Activated naive CD4-positive, alpha-beta T cell treated with anti-CD3 and anti-CD28 coated beads for 36 hours (primary cell): Measurements from ENCODE around the gene UBE2G1. TPM values are rescaled to one million over a fixed set of nuclear protein-coding genes. Genes with fewer than 3 reads are reported as not detected.

Experiments used
- CTCF ChIA-PET: fragments of 350-600 bp; sonication (Branson Sonifier 250); formaldehyde crosslinking; loops from one replicate; lab custom pipeline; 2021; ENCODE audit warnings: antibody characterized with exemption; lab: Charles Lee
- DNase-seq: peaks from one replicate; pipeline ENCODE4 v3.0.0-alpha.2; 2020
- H3K27ac Mint-ChIP-seq: one replicate; pipeline ENCODE4 v1.8.0; 2021; ENCODE audit warnings: mild to moderate bottlenecking, mixed read lengths
- H3K27me3 Mint-ChIP-seq: one replicate; pipeline ENCODE4 v1.8.0; 2021; ENCODE audit warnings: low read depth, mixed read lengths
- H3K36me3 Mint-ChIP-seq: one replicate; pipeline ENCODE4 v1.8.0; 2021; ENCODE audit warnings: low read depth, mixed read lengths
- H3K4me1 Mint-ChIP-seq: one replicate; pipeline ENCODE4 v1.8.0; 2021; ENCODE audit warnings: low read depth, mixed read lengths
- H3K4me3 Mint-ChIP-seq: one replicate; pipeline ENCODE4 v1.8.0; 2021; ENCODE audit warnings: mild to moderate bottlenecking, moderate library complexity, mixed read lengths
- H3K9me3 Mint-ChIP-seq: one replicate; pipeline ENCODE4 v1.8.0; 2021; ENCODE audit warnings: mixed read lengths
- intact Hi-C: fragments of 100-400 bp; cut with micrococcal nuclease; formaldehyde crosslinking; loops from one replicate; pipeline ENCODE4 v1.15.1; 2023
- total RNA-seq, 2 experiments: library from RNA; stranded (reverse); gene quantifications; one replicate each; pipeline ENCODE4 v1.2.3, GENCODE V29; 2021

Gene UBE2G1
- total RNA-seq, 2 experiments from 2014 or later = 33.3 to 36.1 TPM

GRCh38 chr17:4229627-4230541, 136.6 kb downstream of the UBE2G1 start:
- CTCF ChIA-PET = interaction anchor here (0.6 to 1.5 kb wide), 3 partner anchors 14 to 184 kb away, joined by 4 to 6 read pairs (median 5); no protein-coding TSS in a partner anchor
- no peak for DNase-seq
- H3K4me3 Mint-ChIP-seq = no peak overlapping the region
- H3K9me3 Mint-ChIP-seq = no peaks in the 10 kb centered on the region
- H3K36me3 Mint-ChIP-seq = peaks cover 10% of the 10 kb centered on the region
- H3K4me1 Mint-ChIP-seq = peaks cover 14% of the 10 kb centered on the region
- intact Hi-C loops = no loop called here
- H3K27me3 Mint-ChIP-seq = no peaks in the 10 kb centered on the region
- no peak overlapping the region for H3K27ac Mint-ChIP-seq

- intact Hi-C loops = no loop called here
- DNase-seq = no peak
- no peaks in the 10 kb centered on the region for H3K4me1 Mint-ChIP-seq
- no peak overlapping the region for H3K27ac Mint-ChIP-seq
- H3K9me3 Mint-ChIP-seq = no peaks in the 10 kb centered on the region
- peaks cover 7% of the 10 kb centered on the region for H3K36me3 Mint-ChIP-seq
- H3K27me3 Mint-ChIP-seq = no peaks in the 10 kb centered on the region
- no peak overlapping the region for H3K4me3 Mint-ChIP-seq
- CTCF ChIA-PET = no interaction called here
Observed at GRCh38 chr17:4221899-4222659, 144.4 kb downstream of the UBE2G1 start.

- Mint-ChIP-seq H3K4me3 (no peak overlapping the region), H3K36me3 (peaks cover 7% of the 10 kb centered on the region), H3K4me1 (no peaks in the 10 kb centered on the region), H3K27me3 (no peaks in the 10 kb centered on the region), H3K27ac (no peak overlapping the region), H3K9me3 (no peaks in the 10 kb centered on the region)
- intact Hi-C loops = no loop called here
- no peak for DNase-seq
- CTCF ChIA-PET = no interaction called here
Observed at GRCh38 chr17:4221163-4221562, 145.3 kb downstream of the UBE2G1 start.

- Mint-ChIP-seq H3K27ac (no peak overlapping the region), H3K4me3 (no peak overlapping the region), H3K27me3 (no peaks in the 10 kb centered on the region), H3K9me3 (no peaks in the 10 kb centered on the region), H3K4me1 (peaks cover under 1% of the 10 kb centered on the region), H3K36me3 (peaks cover 8% of the 10 kb centered on the region)
- CTCF ChIA-PET = interaction anchor here (0.5 to 1.1 kb wide), 3 partner anchors 30 to 346 kb away, joined by 3 to 5 read pairs (median 4); no protein-coding TSS in a partner anchor
- intact Hi-C loops = no loop called here
- no peak for DNase-seq
Observed at GRCh38 chr17:4220655-4221054, 145.8 kb downstream of the UBE2G1 start.

Other genes with a start within 250 kb of the UBE2G1 start
- 10 to 100 TPM; 35.4 to 37.2 TPM for gene ZZEF1, start 223.6 kb downstream of the UBE2G1 start, total RNA-seq
- gene CYB5D2, start 223.5 kb downstream of the UBE2G1 start, total RNA-seq = 1 to 10 TPM; 7.2 to 8.1 TPM
- 10 to 100 TPM; 36.6 to 37.4 TPM for gene ANKFY1, start 102.7 kb downstream of the UBE2G1 start, total RNA-seq
- 10 to 100 TPM; 17.7 to 20.4 TPM for gene SPNS3, start 67.3 kb upstream of the UBE2G1 start, total RNA-seq
- 1 to 10 TPM in 1 of 2 experiments, under 1 TPM in 1; 0.45 to 1.1 TPM for gene SPNS2, start 132.2 kb upstream of the UBE2G1 start, total RNA-seq
- gene MYBBP1A, start 188.7 kb upstream of the UBE2G1 start, total RNA-seq = 10 to 100 TPM; 73.7 to 80.7 TPM
- gene GGT6, start 193.9 kb upstream of the UBE2G1 start, total RNA-seq = not detected
- gene SMTNL2, start 217.9 kb upstream of the UBE2G1 start, total RNA-seq = not detected